ENCODE data around the gene ROPN1. TPM values are rescaled to one million over a fixed set of nuclear protein-coding genes. Genes with fewer than 3 reads are reported as not detected.
A peak's percentile ranks its signal among the peaks of the same experiment; 100 is the strongest.
"Not testable (repeated sequence)": the region's sequence is repeated elsewhere in the genome, so short reads cannot be mapped to it uniquely, and the experiment has no call there.

The ROPN1 gene
- total and polyA plus RNA-seq, 10 of the 15 experiments (the other 5 are each of a cell fraction or from before 2014, with no cell fraction given), result not detected

DNA sequence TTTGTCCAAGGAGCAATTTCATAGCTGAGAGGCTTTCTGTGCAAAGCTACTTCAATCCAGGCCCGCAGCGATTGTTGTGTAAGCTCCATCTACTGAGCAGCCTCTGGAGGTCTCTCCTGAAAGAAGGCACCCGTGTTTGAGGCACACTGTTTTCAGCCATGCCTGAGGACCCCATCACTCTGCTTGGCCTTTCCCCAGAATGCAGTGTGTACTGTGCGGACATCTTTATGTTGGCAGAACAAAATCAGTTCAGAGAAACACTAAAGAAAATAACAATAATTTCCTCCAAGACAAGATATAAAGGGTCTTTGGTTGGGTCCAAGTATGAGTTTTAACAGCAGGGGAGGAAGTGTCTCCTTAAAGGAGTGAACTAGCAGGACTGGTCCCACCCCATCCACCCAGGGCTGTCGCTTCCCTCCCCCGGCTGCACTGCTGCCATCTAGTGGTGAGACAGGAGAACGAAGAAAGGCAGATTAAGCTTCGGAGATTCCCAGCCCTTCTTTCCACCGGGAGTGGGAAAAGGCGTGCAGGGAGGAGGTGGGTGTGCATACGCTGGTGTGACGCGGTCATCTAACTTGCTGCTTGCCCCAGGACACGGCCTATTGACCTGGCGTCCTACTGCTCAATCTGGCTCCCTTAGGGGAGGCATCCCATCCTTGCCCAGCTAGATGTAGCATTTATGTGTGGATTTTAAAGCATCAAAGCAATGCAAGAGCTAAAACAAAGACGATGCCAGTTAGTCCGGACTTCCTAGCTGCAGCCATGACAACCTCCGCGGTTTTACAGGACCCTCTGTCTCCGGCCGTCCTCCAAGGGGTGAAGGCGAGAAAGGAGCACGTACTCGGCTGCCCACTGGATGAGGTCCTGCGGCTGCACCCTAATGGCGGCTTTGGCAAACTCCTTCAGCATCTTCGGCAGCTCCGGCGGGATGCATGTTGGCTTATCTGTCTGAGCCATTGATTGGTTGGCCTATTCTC lies 12.1 kb downstream of the ROPN1 start:
- FAIRE-seq, result peak; percentile 96

DNA sequence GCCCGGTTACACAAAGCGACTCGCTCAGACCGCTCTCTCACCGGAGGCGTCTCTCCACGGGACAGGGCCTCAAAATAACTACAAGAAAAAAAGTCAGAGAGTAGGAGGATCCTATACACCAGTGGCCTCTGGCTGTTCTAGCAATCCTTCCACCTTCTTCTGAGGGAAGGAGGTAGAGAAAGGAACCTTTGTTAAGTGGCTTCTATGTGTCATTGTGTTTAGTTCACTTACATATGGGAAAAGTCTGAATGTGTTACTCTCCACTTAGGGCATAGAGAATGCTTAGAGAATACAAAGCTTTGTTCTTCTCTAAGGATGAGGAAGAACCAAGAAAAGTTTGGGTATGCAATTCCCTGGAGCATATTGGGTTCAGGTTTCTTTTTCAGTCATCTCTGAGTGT lies 15.0 kb downstream of the ROPN1 start:
- FAIRE-seq; in situ Hi-C loops (cut with MboI): not testable (repeated sequence)

More for the DNA sequence above, 12.1 kb downstream of the ROPN1 start:
- in situ Hi-C loops (cut with MboI); H3K4me1 ChIP-seq (ENCODE audit: control insufficient read depth, insufficient read depth, low read length); H3K4me3 ChIP-seq; BruUV-seq (replicated peaks); H3K27ac ChIP-seq (ENCODE audit: control insufficient read depth, insufficient read depth); H3K36me3 ChIP-seq (ENCODE audit: control insufficient read depth in 2 of 2, insufficient read depth in 2 of 2, low read length in 1 of 2); H3K79me2 ChIP-seq (ENCODE audit: control insufficient read depth, insufficient read depth, low read length); H3K9ac ChIP-seq (ENCODE audit: control insufficient read depth, insufficient read depth, low read length); POLR2A ChIA-PET; H3K4me2 ChIP-seq (ENCODE audit: control insufficient read depth, insufficient read depth); H3K9me3 ChIP-seq (replicated peaks; ENCODE audit: control insufficient read depth, insufficient read depth, low read length); H2AFZ ChIP-seq (ENCODE audit: control insufficient read depth, low read depth, low read length); H4K20me1 ChIP-seq (ENCODE audit: control insufficient read depth, insufficient read depth); DNase-seq (ENCODE audit: low read depth, low spot score); H3K27me3 ChIP-seq (replicated peaks in 1 of 2; ENCODE audit: control insufficient read depth in 2 of 2, insufficient read depth in 2 of 2, low read length in 1 of 2): not testable (repeated sequence)
- peak; percentile 90 for ATAC-seq
- intact Hi-C loops (cut with micrococcal nuclease; ENCODE audit: unreplicated experiment), result loop anchor here (5.0 kb wide), 1 partner anchor 98 kb away; the partner anchor contains the start of gene MYLK
- ChIA-PET SMC1A (ENCODE audit: uncharacterized antibody, unreplicated experiment) (interaction anchor here (1.1 to 1.6 kb wide), 3 partner anchors 33 to 256 kb away, joined by 3 to 7 read pairs (median 5); no protein-coding TSS in a partner anchor), CTCF (interaction anchor here (0.7 to 4.2 kb wide), 8 partner anchors 10 to 327 kb away, joined by 3 to 17 read pairs (median 6); no protein-coding TSS in a partner anchor), RAD21 (ENCODE audit: unreplicated experiment) (interaction anchor here (1.9 kb wide), 1 partner anchor 39 kb away, joined by 9 read pairs; no protein-coding TSS in a partner anchor)
- 24% methylated on average over 25 of the region's 29 CpGs for WGBS (ENCODE audit: insufficient coverage, insufficient replicate concordance, low lambda C conversion rate, missing lambda C conversion rate)
- TF ChIP-seq, protein P1, sequence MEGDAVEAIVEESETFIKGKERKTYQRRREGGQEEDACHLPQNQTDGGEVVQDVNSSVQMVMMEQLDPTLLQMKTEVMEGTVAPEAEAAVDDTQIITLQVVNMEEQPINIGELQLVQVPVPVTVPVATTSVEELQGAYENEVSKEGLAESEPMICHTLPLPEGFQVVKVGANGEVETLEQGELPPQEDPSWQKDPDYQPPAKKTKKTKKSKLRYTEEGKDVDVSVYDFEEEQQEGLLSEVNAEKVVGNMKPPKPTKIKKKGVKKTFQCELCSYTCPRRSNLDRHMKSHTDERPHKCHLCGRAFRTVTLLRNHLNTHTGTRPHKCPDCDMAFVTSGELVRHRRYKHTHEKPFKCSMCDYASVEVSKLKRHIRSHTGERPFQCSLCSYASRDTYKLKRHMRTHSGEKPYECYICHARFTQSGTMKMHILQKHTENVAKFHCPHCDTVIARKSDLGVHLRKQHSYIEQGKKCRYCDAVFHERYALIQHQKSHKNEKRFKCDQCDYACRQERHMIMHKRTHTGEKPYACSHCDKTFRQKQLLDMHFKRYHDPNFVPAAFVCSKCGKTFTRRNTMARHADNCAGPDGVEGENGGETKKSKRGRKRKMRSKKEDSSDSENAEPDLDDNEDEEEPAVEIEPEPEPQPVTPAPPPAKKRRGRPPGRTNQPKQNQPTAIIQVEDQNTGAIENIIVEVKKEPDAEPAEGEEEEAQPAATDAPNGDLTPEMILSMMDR (IDR thresholded peaks at IDR 0.05 in 2 of 3, conservative IDR thresholded peaks at IDR 0.05 in 1 of 3; ENCODE audit: control insufficient read depth in 2 of 3, extremely low read depth in 1 of 3, insufficient read depth in 1 of 3, low read depth in 3 of 3, low read length in 3 of 3), result peak; percentile 25 to 52 (median 51); a peak in 5 of 6 replicates
- TF ChIP-seq SMC3 (IDR thresholded peaks at IDR 0.05; ENCODE audit: borderline replicate concordance, low read length), result peak; percentile 26; the same call in 1 of the 2 replicates
- peak; percentile 41 for TF ChIP-seq RAD21 (IDR thresholded peaks at IDR 0.05; ENCODE audit: insufficient read depth, low read depth, low read length)

DNA sequence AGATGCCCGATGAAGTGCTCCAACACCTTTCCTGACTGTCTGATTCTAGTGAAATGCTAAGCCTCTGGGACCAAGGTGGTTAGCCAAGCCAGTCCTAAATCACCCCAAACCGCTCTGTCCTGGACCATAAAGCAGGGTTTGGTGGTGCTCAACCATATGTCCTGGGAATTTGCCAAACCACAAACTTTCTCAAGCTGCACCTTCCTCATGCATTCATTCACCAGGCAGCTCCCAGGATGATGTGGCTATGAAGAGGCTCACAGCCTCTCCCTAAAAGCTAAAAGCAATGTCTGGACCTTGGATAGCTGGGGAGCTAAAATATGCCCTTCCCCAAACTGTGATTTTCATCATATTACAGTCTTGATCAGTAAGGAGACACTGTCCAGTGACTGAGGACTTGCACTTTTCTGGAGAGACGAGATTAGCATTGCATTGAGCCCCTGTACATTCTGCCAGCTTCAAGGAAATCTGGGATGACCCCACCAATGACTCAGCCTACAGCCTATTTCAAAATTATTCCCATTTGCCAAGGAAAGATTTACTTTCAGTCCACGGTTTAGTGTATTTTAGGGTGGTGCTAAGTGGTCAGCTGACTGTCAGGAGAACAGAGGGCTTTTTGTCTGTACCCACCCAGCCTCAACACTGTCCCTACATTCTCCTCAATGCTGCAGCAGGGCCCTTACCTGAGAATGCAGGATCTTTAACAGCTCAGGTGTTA lies 15.6 kb downstream of the ROPN1 start:
- CTCF ChIA-PET, result interaction anchor here (0.6 kb wide), 1 partner anchor 569 kb away, joined by 3 read pairs; no protein-coding TSS in a partner anchor
- intact Hi-C loops (cut with micrococcal nuclease; ENCODE audit: unreplicated experiment), result not testable (repeated sequence)

More for the DNA sequence above, 15.0 kb downstream of the ROPN1 start:
- POLR2A ChIA-PET; H3K27me3 ChIP-seq (replicated peaks in 1 of 2; ENCODE audit: control insufficient read depth in 2 of 2, insufficient read depth in 2 of 2, low read length in 1 of 2); RAD21 ChIA-PET (ENCODE audit: unreplicated experiment); H3K36me3 ChIP-seq (ENCODE audit: control insufficient read depth in 2 of 2, insufficient read depth in 2 of 2, low read length in 1 of 2); DNase-seq (ENCODE audit: low read depth, low spot score); ATAC-seq; H3K9ac ChIP-seq (ENCODE audit: control insufficient read depth, insufficient read depth, low read length); H3K9me3 ChIP-seq (replicated peaks; ENCODE audit: control insufficient read depth, insufficient read depth, low read length); CTCF ChIA-PET; H2AFZ ChIP-seq (ENCODE audit: control insufficient read depth, low read depth, low read length); BruUV-seq (replicated peaks); H3K4me2 ChIP-seq (ENCODE audit: control insufficient read depth, insufficient read depth); H3K27ac ChIP-seq (ENCODE audit: control insufficient read depth, insufficient read depth); H3K79me2 ChIP-seq (ENCODE audit: control insufficient read depth, insufficient read depth, low read length); H3K4me3 ChIP-seq; H4K20me1 ChIP-seq (ENCODE audit: control insufficient read depth, insufficient read depth); intact Hi-C loops (cut with micrococcal nuclease; ENCODE audit: unreplicated experiment); H3K4me1 ChIP-seq (ENCODE audit: control insufficient read depth, insufficient read depth, low read length); SMC1A ChIA-PET (ENCODE audit: uncharacterized antibody, unreplicated experiment): not testable (repeated sequence)
- whole genome bisulfite sequencing (ENCODE audit: insufficient coverage, insufficient replicate concordance, low lambda C conversion rate, missing lambda C conversion rate), result 89% methylated on average over 7 of the region's 7 CpGs

More for the DNA sequence above, 15.6 kb downstream of the ROPN1 start:
- 23% methylated on average over 3 of the region's 4 CpGs for WGBS (ENCODE audit: insufficient coverage, insufficient replicate concordance, low lambda C conversion rate, missing lambda C conversion rate)
- DNase-seq (ENCODE audit: low read depth, low spot score); POLR2A ChIA-PET; H3K27me3 ChIP-seq (replicated peaks in 1 of 2; ENCODE audit: control insufficient read depth in 2 of 2, insufficient read depth in 2 of 2, low read length in 1 of 2); H3K4me3 ChIP-seq; H3K79me2 ChIP-seq (ENCODE audit: control insufficient read depth, insufficient read depth, low read length); BruUV-seq (replicated peaks); H2AFZ ChIP-seq (ENCODE audit: control insufficient read depth, low read depth, low read length); H3K9me3 ChIP-seq (replicated peaks; ENCODE audit: control insufficient read depth, insufficient read depth, low read length); H3K9ac ChIP-seq (ENCODE audit: control insufficient read depth, insufficient read depth, low read length); ATAC-seq; H3K4me2 ChIP-seq (ENCODE audit: control insufficient read depth, insufficient read depth); H4K20me1 ChIP-seq (ENCODE audit: control insufficient read depth, insufficient read depth); FAIRE-seq; RAD21 ChIA-PET (ENCODE audit: unreplicated experiment); in situ Hi-C loops (cut with MboI); H3K4me1 ChIP-seq (ENCODE audit: control insufficient read depth, insufficient read depth, low read length); SMC1A ChIA-PET (ENCODE audit: uncharacterized antibody, unreplicated experiment); H3K27ac ChIP-seq (ENCODE audit: control insufficient read depth, insufficient read depth); H3K36me3 ChIP-seq (ENCODE audit: control insufficient read depth in 2 of 2, insufficient read depth in 2 of 2, low read length in 1 of 2): not testable (repeated sequence)
